Heart left ventricle (tissue), 16 donors: ENCODE results near the gene MAG. TPM values are rescaled to one million over a fixed set of nuclear protein-coding genes. Genes with fewer than 3 reads are reported as not detected.

Source experiments
- ATAC-seq, 4 donors: fragments of 200-7000 bp; cut with Tn5 transposase; one replicate each; pipeline ENCODE4 v1.9.1; 2020 to 2022; ENCODE audit warnings: moderate library complexity in 4 of 4, mild to moderate bottlenecking in 3 of 4, moderate number of reproducible peaks in 1 of 4
- DNase-seq, 5 donors: peaks; one replicate each; pipeline ENCODE4 v3.0.0-alpha.2; 2020
- H3K27ac ChIP-seq, 12 donors: fragments of 200-600 bp; sonication (generic) in 4 of 12; one replicate each; pipeline versions ENCODE4 v1.5.0 to v1.8.0; 2016 to 2022; ENCODE audit warnings: mild to moderate bottlenecking in 2 of 12
- H3K27me3 ChIP-seq, 9 donors: fragments of 200-600 bp; sonication (generic) in 2 of 9; one replicate each; pipeline versions ENCODE4 v1.5.1 to v1.8.0; 2016 to 2022; ENCODE audit warnings: mild to moderate bottlenecking in 3 of 9
- H3K36me3 ChIP-seq, 9 donors: fragments of 200-600 bp; sonication (generic) in 2 of 9; one replicate each; pipeline versions ENCODE4 v1.5.0 to v1.8.0; 2018 to 2022; ENCODE audit warnings: mild to moderate bottlenecking in 2 of 9
- H3K4me1 ChIP-seq, 12 donors: fragments of 200-600 bp; sonication (generic) in 4 of 12; one replicate each; pipeline versions ENCODE4 v1.5.0 to v1.8.0; 2016 to 2022; ENCODE audit warnings: mild to moderate bottlenecking in 3 of 12
- H3K4me3 ChIP-seq, 12 donors: fragments of 200-600 bp; sonication (generic) in 4 of 12; one replicate each; pipeline versions ENCODE4 v1.5.0 to v1.8.0; 2017 to 2022; ENCODE audit warnings: mild to moderate bottlenecking in 9 of 12, moderate library complexity in 4 of 12
- H3K9me3 ChIP-seq, 12 donors: fragments of 200-600 bp; sonication (generic) in 4 of 12; one replicate each; pipeline versions ENCODE4 v1.5.0 to v1.8.0; 2016 to 2022; ENCODE audit warnings: mild to moderate bottlenecking in 1 of 12
- POLR2A ChIP-seq, 2 donors: fragments of 450-650 bp; IDR thresholded peaks; one replicate each; pipeline ENCODE4 v1.6.1; 2017; ENCODE audit warnings: antibody characterized with exemption in 2 of 2, mild to moderate bottlenecking in 2 of 2, moderate library complexity in 2 of 2
- WGBS, 4 donors: extraction: QIAGEN DNeasy Blood & Tissue Kit in 2 of 4; methylation state at CpG; one replicate each; pipeline versions ENCODE4 v1.1.5 to v1.1.7; 2013 to 2018; 5-methylcytosine and 5-hydroxymethylcytosine counted together
- intact Hi-C, 10 donors: fragments of 100-400 bp; cut with DNase I; formaldehyde crosslinking; loops; one replicate each; pipeline versions ENCODE4 v1.11.1 to v1.14.2; 2022
- polyA plus RNA-seq, 2 donors: library from polyadenylated mRNA; stranded (reverse); fragments of 200-250 nt; gene quantifications; one replicate each; pipeline ENCODE4 v1.2.3, GENCODE V29; 2013
- total RNA-seq, 9 donors: library from RNA; depleted of rRNA in 2 of 9; stranded (reverse); fragments of >200 nt in 2 of 9; fragmentation: NEBNext Ultra II Directional in 3 of 9; extraction: Animal tissue kit (Norgen Biotek cat#: 25700) in 3 of 9; gene quantifications; one replicate each; pipeline versions ENCODE4 v1.1.0 to v1.2.4, GENCODE V29; 2016 to 2023
- TF ChIP-seq, protein P1 (sequence below), 12 donors: fragments of 200-600 bp; sonication (generic) in 4 of 12; IDR thresholded peaks; one replicate each; pipeline versions ENCODE4 v1.5.0 to v1.8.0; 2018 to 2022; ENCODE audit warnings: antibody characterized with exemption in 12 of 12, mild to moderate bottlenecking in 5 of 12
- donor health status: ischemic (EF 13 %, LVEDD 7.1; RV severe dilation, severe dysfunction).
- donor health status: healthy with polysubstance abuse.
- donor health status: DM: no; HTN: yes; CAD: no.
- donor health status: DM: no; HTN: no; CAD: no.
- donor health status: ischemic (EF 25% LVEDD 6.9; RV normal size, moderate dysfunction).
- donor health status: ischemic (EF 25% LVEDD 5.7; RV mildly dilated, moderate dysfunction).
- donor health status: healthy.
- donor health status: DM: yes; HTN: yes; CAD: no.
- donor health status: ischemic (EF 35%, LVEDD 5.7; RV mildly dilated, moderate dysfunction).
- donor health status: nonischemic (EF 11% LVEDD 7.7; RV severe dilation, severe dysfunction).
- donor health status: DM: yes; HTN: yes; CAD: no.
- donor health status: PGD.
- donor health status: ischemic (EF 29% LVEDD 5.4; RV normal size, mild dysfunction).
- donor health status: nonischemic (EF 23%, LVEDD 6.1; RV moderate dilation, normal function).

MAG gene
- total and polyA plus RNA-seq, 11 donors: 0.30 to 0.72 TPM; not detected in 9

- Histone ChIP-seq H3K36me3 (no peaks in the 10 kb centered on the region), H3K9me3 (no peaks in the 10 kb centered on the region), H3K27ac (peak overlapping the region in 1 of 12 donors; percentile 17), H3K4me3 (no peak overlapping the region), H3K27me3 (no peaks in the 10 kb centered on the region), H3K4me1 (peaks cover 0 to 11% (median 0%) of the 10 kb centered on the region in 12 donors)
- intact Hi-C loops: no loop called here
- TF ChIP-seq, protein P1, sequence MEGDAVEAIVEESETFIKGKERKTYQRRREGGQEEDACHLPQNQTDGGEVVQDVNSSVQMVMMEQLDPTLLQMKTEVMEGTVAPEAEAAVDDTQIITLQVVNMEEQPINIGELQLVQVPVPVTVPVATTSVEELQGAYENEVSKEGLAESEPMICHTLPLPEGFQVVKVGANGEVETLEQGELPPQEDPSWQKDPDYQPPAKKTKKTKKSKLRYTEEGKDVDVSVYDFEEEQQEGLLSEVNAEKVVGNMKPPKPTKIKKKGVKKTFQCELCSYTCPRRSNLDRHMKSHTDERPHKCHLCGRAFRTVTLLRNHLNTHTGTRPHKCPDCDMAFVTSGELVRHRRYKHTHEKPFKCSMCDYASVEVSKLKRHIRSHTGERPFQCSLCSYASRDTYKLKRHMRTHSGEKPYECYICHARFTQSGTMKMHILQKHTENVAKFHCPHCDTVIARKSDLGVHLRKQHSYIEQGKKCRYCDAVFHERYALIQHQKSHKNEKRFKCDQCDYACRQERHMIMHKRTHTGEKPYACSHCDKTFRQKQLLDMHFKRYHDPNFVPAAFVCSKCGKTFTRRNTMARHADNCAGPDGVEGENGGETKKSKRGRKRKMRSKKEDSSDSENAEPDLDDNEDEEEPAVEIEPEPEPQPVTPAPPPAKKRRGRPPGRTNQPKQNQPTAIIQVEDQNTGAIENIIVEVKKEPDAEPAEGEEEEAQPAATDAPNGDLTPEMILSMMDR (IDR thresholded peaks at IDR 0.05): no peak
- no peak for TF ChIP-seq POLR2A (IDR thresholded peaks at IDR 0.05)
- DNase-seq (peak in 1 of 5 donors; percentile 8), ATAC-seq (no peak)
- 77 to 93% (median 87%) methylated on average over 7 of the region's 7 CpGs for WGBS, 4 donors
These were observed 16.9 kb downstream of the MAG start for GRCh38 chr19:35308910-35309309.

DNA sequence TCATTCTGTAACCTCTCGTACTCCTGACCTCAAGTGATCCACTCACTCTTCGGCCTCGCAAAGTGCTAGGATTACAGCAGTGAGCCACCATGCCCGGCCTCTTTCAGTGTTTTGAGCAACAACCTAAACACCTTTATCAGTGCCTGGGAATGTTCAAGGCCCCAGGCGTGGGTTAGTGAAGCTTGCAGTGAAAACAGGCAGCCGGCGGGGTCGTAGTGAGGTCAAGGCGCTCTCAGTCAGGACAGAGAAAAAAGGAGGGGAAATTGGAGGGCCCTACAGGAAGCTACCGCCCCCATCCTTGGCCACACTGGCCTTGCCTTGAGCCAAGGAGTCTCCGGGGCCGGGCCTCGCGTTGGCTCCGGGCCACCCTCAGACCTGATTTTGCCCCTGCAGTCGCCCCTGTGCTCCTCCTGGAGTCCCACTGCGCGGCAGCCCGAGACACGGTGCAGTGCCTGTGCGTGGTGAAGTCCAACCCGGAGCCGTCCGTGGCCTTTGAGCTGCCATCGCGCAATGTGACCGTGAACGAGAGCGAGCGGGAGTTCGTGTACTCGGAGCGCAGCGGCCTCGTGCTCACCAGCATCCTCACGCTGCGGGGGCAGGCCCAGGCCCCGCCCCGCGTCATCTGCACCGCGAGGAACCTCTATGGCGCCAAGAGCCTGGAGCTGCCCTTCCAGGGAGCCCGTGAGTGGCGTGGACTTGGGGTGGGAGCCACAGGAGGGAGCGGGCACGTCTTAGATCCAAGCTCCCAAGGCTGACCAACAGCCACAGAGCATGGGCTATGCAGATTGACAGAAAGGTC lies 17.7 kb downstream of the MAG start:
- Histone ChIP-seq H3K27ac (peak overlapping the region in 2 of 12 donors; percentile 4 to 17), H3K4me1 (peaks cover 0 to 11% (median 0%) of the 10 kb centered on the region in 12 donors), H3K9me3 (no peaks in the 10 kb centered on the region), H3K36me3 (no peaks in the 10 kb centered on the region), H3K4me3 (no peak overlapping the region), H3K27me3 (peaks cover 0 to 3% (median 0%) of the 10 kb centered on the region in 9 donors)
- ATAC-seq (peak in 3 of 4 donors; percentile 33 to 76 (median 47)), DNase-seq (peak in 4 of 5 donors; percentile 23 to 60 (median 52))
- no peak for TF ChIP-seq POLR2A (IDR thresholded peaks at IDR 0.05)
- TF ChIP-seq, protein P1 (IDR thresholded peaks at IDR 0.05): no peak
- WGBS, 4 donors: 63 to 77% (median 74%) methylated on average over 31 to 47 of the region's 47 CpGs
- intact Hi-C loops: no loop called here

- Histone ChIP-seq H3K27ac (peak overlapping the region in 1 of 12 donors; percentile 17), H3K9me3 (no peaks in the 10 kb centered on the region), H3K4me3 (no peak overlapping the region), H3K4me1 (peaks cover 0 to 11% (median 0%) of the 10 kb centered on the region in 12 donors), H3K27me3 (peaks cover 0 to 3% (median 0%) of the 10 kb centered on the region in 9 donors), H3K36me3 (no peaks in the 10 kb centered on the region)
- DNase-seq: peak in 1 of 5 donors; percentile 29
- WGBS, 4 donors: 90 to 94% (median 92%) methylated on average over 10 to 12 of the region's 12 CpGs
- no peak for ATAC-seq
- TF ChIP-seq, protein P1 (IDR thresholded peaks at IDR 0.05): no peak
- no peak for TF ChIP-seq POLR2A (IDR thresholded peaks at IDR 0.05)
- intact Hi-C loops: no loop called here
These were observed 18.4 kb downstream of the MAG start for GRCh38 chr19:35310331-35310730.

GRCh38 chr19:35310811-35311465 lies 19.0 kb downstream of the MAG start:
- Histone ChIP-seq H3K4me3 (no peak overlapping the region), H3K27me3 (peaks cover 0 to 3% (median 0%) of the 10 kb centered on the region in 9 donors), H3K9me3 (no peaks in the 10 kb centered on the region), H3K4me1 (peaks cover 0 to 11% (median 0%) of the 10 kb centered on the region in 12 donors), H3K36me3 (no peaks in the 10 kb centered on the region), H3K27ac (no peak overlapping the region)
- TF ChIP-seq, protein P1 (IDR thresholded peaks at IDR 0.05): no peak
- no peak for TF ChIP-seq POLR2A (IDR thresholded peaks at IDR 0.05)
- DNase-seq (peak in 1 of 5 donors; percentile 16), ATAC-seq (no peak)
- intact Hi-C loops: no loop called here
- WGBS, 4 donors: 88 to 95% (median 94%) methylated on average over 10 of the region's 10 CpGs
